Aorta (tissue), 5 donors: ENCODE data around the gene TBX15. TPM values are rescaled to one million over a fixed set of nuclear protein-coding genes. Genes with fewer than 3 reads are reported as not detected.

Experiments
- ATAC-seq: fragments of 200-7000 bp; cut with Tn5 transposase; one replicate; pipeline ENCODE4 v1.9.1; 2022; ENCODE audit warnings: moderate library complexity; ENCODE audit not compliant: low FRiP score
- DNase-seq, 2 donors: peaks; one replicate each; pipeline ENCODE4 v3.0.0-alpha.2; 2020
- H3K27ac ChIP-seq, 2 donors: one replicate each; pipeline ENCODE4 v1.5.1; 2013; ENCODE audit warnings: low read length in 2 of 2, mild to moderate bottlenecking in 2 of 2, moderate library complexity in 2 of 2, control low read depth in 1 of 2, inconsistent platforms in 1 of 2, low read depth in 1 of 2
- H3K27me3 ChIP-seq, 2 donors: one replicate each; pipeline ENCODE4 v1.6.1; 2013; ENCODE audit warnings: control low read depth in 1 of 2, low read length in 1 of 2, mild to moderate bottlenecking in 1 of 2, moderate library complexity in 1 of 2; ENCODE audit not compliant: insufficient read depth in 2 of 2, control insufficient read depth in 1 of 2
- H3K36me3 ChIP-seq, 2 donors: one replicate each; pipeline ENCODE4 v1.6.1; 2013; ENCODE audit warnings: control low read depth in 1 of 2, low read length in 1 of 2, mild to moderate bottlenecking in 1 of 2; ENCODE audit not compliant: insufficient read depth in 2 of 2, control insufficient read depth in 1 of 2
- H3K4me1 ChIP-seq, 2 donors: one replicate each; pipeline ENCODE4 v1.6.1; 2013; ENCODE audit warnings: low read length in 2 of 2, control low read depth in 1 of 2, mild to moderate bottlenecking in 1 of 2, moderate library complexity in 1 of 2; ENCODE audit not compliant: insufficient read depth in 2 of 2, control insufficient read depth in 1 of 2
- H3K4me3 ChIP-seq, 2 donors: one replicate each; pipeline ENCODE4 v1.5.1; 2013; ENCODE audit warnings: low read length in 2 of 2, control low read depth in 1 of 2, mild to moderate bottlenecking in 1 of 2
- H3K9me3 ChIP-seq: one replicate; pipeline ENCODE4 v1.6.1; 2013; ENCODE audit warnings: mild to moderate bottlenecking, low read length; ENCODE audit not compliant: control insufficient read depth
- WGBS, 2 donors: extraction: QIAGEN DNeasy Blood & Tissue Kit; methylation state at CpG; one replicate each; pipeline ENCODE4 v1.1.7; 2013; 5-methylcytosine and 5-hydroxymethylcytosine counted together
- intact Hi-C, 2 donors: fragments of 100-400 bp; cut with DNase I; formaldehyde crosslinking; loops; one replicate each; pipeline versions ENCODE4 v1.14.2 to v1.15.0; 2022
- polyA plus RNA-seq, 2 donors: library from polyadenylated mRNA; stranded (reverse); fragments of 200-250 nt; gene quantifications; one replicate each; pipeline ENCODE4 v1.2.3, GENCODE V29; 2013
- total RNA-seq, 2 donors: library from RNA; stranded (reverse); fragmentation: NEBNext Ultra II Directional; extraction: Animal tissue kit (Norgen Biotek cat#: 25700); gene quantifications; one replicate each; pipeline ENCODE4 v1.2.1, GENCODE V29; 2021
- donor health status: healthy with polysubstance abuse.
- donor health status: Bipolar disorder and iron deficiency.
- donor health status: DM: no; HTN: no; CAD: no.
- donor health status: DM: no; HTN: no; CAD: no.
- donor health status: DM: yes; HTN: yes; CAD: no.

The TBX15 gene
- total and polyA plus RNA-seq, 4 donors, result 1.6 to 3.1 (median 2.3) TPM

DNA sequence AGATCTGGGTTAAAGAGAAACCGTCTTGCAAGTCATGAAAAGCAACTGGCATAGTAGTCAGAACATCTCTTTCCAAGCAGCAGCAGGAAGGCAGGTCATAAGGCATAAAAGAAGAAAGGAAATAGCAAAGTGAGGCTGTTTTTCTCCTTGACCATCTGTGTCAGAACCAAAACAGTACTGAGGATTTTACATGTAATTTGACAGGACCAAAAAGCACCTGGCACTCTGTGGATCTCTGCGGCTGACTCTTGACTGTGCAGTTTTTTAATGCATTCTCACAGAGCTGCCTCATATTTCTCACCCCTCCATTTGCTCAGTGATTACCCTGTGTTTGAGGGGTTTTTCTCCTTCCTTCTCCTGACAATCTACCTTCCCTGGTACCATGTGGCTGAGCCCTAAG is 17.7 kb downstream of the TBX15 start:
- WGBS, 2 donors, result 74 to 76% methylated on average over 2 of the region's 2 CpGs
- Histone ChIP-seq H3K4me3 (no peak overlapping the region), H3K4me1 (no peaks in the 10 kb centered on the region), H3K27me3 (peaks cover 2 to 4% of the 10 kb centered on the region in 2 donors), H3K9me3 (peaks cover 2% of the 10 kb centered on the region), H3K27ac (no peak overlapping the region), H3K36me3 (no peaks in the 10 kb centered on the region)
- intact Hi-C loops, result loop anchor here in 1 of 2 donors (10.0 kb wide), 1 partner anchor 74 kb away; no protein-coding TSS in a partner anchor
- DNase-seq, result no peak
- no peak for ATAC-seq

DNA sequence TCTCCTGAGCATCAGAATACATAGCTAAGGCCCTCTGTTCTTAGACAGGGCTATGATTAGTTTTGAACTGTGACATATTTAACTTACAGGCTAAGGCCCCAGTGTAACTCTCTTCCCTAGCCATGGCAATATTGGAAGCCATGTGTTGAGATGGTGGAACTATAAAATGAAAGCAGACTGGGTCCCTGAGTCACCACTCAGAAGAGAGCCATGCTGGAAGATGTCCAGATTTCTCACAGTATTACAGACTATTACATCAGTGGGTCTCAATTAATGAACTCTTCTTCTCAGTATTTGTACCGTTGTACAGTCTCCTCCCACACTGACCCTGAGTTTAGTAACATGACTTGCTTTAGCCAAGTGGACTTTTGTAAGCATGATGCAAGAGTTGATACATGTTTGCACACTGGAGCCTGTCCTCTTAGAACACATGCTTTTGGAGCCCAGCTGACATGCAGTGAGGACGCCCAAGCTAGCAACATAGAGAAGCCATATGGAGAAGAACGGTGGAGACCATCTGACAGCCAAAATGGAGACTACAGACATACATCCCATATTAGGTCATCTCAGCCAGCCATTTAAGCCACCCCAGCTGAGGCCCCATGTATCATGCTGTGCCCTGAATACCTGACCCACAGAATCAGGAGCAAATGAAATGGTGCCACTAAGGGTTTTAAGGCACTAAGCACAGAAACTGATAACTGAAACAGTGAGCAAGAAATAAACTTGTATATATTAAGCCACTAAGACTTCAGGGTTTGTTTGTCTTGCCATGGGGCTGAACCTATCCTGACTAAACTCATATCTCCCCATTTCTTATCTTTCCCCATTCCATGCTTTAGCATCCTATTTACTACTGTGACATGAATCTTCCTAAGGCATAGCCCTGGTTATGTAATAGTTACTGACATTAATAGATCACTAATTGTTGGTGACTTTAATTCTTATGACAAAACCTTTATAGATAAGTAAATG is 24.4 kb downstream of the TBX15 start:
- intact Hi-C loops, result no loop called here
- DNase-seq (no peak), ATAC-seq (peak; percentile 75)
- Histone ChIP-seq H3K4me1 (no peaks in the 10 kb centered on the region), H3K27me3 (peaks cover 0 to 2% of the 10 kb centered on the region in 2 donors), H3K27ac (no peak overlapping the region), H3K36me3 (no peaks in the 10 kb centered on the region), H3K9me3 (peaks cover 4% of the 10 kb centered on the region), H3K4me3 (no peak overlapping the region)
- 83 to 88% methylated on average over 3 of the region's 3 CpGs for WGBS, 2 donors

GRCh38 chr1:118963138-118963455 is 25.0 kb downstream of the TBX15 start:
- WGBS, 2 donors, result 76 to 81% methylated on average over 2 of the region's 2 CpGs
- no peaks in the 10 kb centered on the region for H3K36me3 ChIP-seq
- no peak for ATAC-seq

DNA sequence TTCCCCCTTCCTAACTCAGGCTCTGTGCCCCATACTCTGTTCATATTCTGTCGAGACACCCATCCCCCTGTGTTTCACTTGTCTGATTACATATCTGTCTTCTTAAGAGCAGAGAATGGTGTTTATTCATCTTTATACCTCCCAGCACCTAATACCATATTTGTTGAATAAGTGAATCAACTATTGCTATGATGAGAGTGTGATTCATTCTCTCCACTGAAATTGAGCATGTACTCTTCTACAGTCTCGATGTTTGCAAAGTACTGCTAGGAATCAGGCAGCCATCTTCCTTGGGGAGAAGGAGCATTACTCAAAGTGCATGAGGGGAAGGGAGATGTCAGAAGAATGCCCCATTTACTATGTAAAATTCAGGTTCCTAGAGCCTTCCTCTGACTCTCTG is 27.0 kb downstream of the TBX15 start:
- Histone ChIP-seq H3K4me1 (no peaks in the 10 kb centered on the region), H3K36me3 (no peaks in the 10 kb centered on the region), H3K27ac (no peak overlapping the region), H3K27me3 (no peaks in the 10 kb centered on the region), H3K4me3 (no peak overlapping the region), H3K9me3 (peaks cover 4% of the 10 kb centered on the region)
- ATAC-seq (no peak), DNase-seq (no peak)
- 91 to 93% methylated on average over 2 of the region's 2 CpGs for WGBS, 2 donors
- intact Hi-C loops, result no loop called here

More at GRCh38 chr1:118963138-118963455, 25.0 kb downstream of the TBX15 start:
- peaks cover 0 to 2% of the 10 kb centered on the region in 2 donors for H3K27me3 ChIP-seq
- DNase-seq, result no peak
- no peak overlapping the region for H3K27ac ChIP-seq
- H3K4me3 ChIP-seq, result no peak overlapping the region
- H3K4me1 ChIP-seq, result no peaks in the 10 kb centered on the region
- peaks cover 4% of the 10 kb centered on the region for H3K9me3 ChIP-seq
- intact Hi-C loops, result no loop called here

GRCh38 chr1:118960567-118961136 is 27.5 kb downstream of the TBX15 start:
- no peaks in the 10 kb centered on the region for H3K27me3 ChIP-seq
- peak; percentile 64 for ATAC-seq
- intact Hi-C loops, result no loop called here
- no peaks in the 10 kb centered on the region for H3K4me1 ChIP-seq
- no peaks in the 10 kb centered on the region for H3K36me3 ChIP-seq
- no peak overlapping the region for H3K4me3 ChIP-seq
- 26 to 33% methylated on average over 7 of the region's 7 CpGs for WGBS, 2 donors
- H3K27ac ChIP-seq, result no peak overlapping the region
- H3K9me3 ChIP-seq, result peaks cover 4% of the 10 kb centered on the region
- DNase-seq, result no peak

- no peaks in the 10 kb centered on the region for H3K27me3 ChIP-seq
- no peak for DNase-seq
- H3K4me3 ChIP-seq, result no peak overlapping the region
- 42 to 49% methylated on average over 7 of the region's 7 CpGs for WGBS, 2 donors
- peaks cover 4% of the 10 kb centered on the region for H3K9me3 ChIP-seq
- H3K4me1 ChIP-seq, result no peaks in the 10 kb centered on the region
- H3K36me3 ChIP-seq, result no peaks in the 10 kb centered on the region
- peak; percentile 8 for ATAC-seq
- intact Hi-C loops, result no loop called here
- H3K27ac ChIP-seq, result no peak overlapping the region
Observed at GRCh38 chr1:118960026-118960561, 28.0 kb downstream of the TBX15 start.

- no peak overlapping the region for H3K27ac ChIP-seq
- H3K27me3 ChIP-seq, result no peaks in the 10 kb centered on the region
- no peak for ATAC-seq
- no peaks in the 10 kb centered on the region for H3K36me3 ChIP-seq
- intact Hi-C loops, result no loop called here
- H3K9me3 ChIP-seq, result peaks cover 4% of the 10 kb centered on the region
- H3K4me3 ChIP-seq, result no peak overlapping the region
- DNase-seq, result no peak
- WGBS, 2 donors, result 71 to 74% methylated on average over 1 of the region's 1 CpG
- no peaks in the 10 kb centered on the region for H3K4me1 ChIP-seq
Observed at GRCh38 chr1:118958937-118959631, 29.1 kb downstream of the TBX15 start.

DNA sequence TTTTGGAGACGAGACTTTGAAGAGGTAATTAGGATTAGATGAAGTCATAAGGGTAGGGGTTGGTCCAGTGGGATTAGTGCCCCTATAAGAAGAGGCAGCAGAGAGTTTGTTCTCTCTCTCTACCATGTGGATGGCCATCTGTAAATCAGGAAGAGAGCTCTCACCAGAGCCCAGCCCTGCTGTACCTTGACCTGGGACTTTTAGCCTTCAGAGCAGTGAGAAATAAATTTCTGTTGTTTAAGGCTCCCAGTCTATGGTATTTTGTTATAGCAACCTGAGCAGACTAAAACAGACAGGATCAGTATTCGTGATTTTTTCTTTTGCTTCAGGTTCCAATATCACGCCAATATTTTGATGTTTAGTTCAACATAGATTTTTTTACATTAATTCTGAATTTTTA is 30.0 kb downstream of the TBX15 start:
- no peak overlapping the region for H3K27ac ChIP-seq
- 58 to 93% methylated on average over 3 of the region's 3 CpGs for WGBS, 2 donors
- ATAC-seq (no peak), DNase-seq (no peak)
- no peaks in the 10 kb centered on the region for H3K4me1 ChIP-seq
- no peaks in the 10 kb centered on the region for H3K36me3 ChIP-seq
- H3K27me3 ChIP-seq, result no peaks in the 10 kb centered on the region
- intact Hi-C loops, result no loop called here
- no peak overlapping the region for H3K4me3 ChIP-seq
- peaks cover 2% of the 10 kb centered on the region for H3K9me3 ChIP-seq
